Measurements from ENCODE around the gene KLKB1.

Gene KLKB1

DNA sequence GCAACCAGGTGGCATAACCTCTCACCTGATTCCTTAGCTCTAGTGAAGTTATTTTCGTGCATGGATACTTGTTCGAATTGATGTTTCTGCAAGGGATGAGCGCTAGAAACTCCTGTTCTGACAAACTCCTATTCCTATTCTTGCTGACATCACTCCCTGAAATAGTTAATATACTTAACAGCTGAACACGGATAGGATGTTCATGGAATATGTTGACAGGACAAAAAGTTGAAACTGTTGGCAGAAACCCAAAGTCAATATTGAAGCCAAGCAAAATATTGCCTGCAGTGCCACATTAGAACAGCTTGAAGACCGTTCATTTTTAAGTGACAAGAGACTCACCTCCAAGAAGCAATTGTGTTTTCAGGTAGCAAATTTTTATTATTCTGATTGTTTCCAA lies at the start of gene KLKB1:
Gene KLKB1 (plus strand): TSS at position 287 of the 400 bp plus-strand sequence. CDS start 689 bp downstream, outside the sequence.
- no peak for DNase-seq

GRCh38 chr4:186188107-186188506 lies 39.2 kb upstream of the KLKB1 start:
- no peak for DNase-seq

GRCh38 chr4:186189656-186190055 lies 37.7 kb upstream of the KLKB1 start:
- no peak for DNase-seq

GRCh38 chr4:186190581-186191199 lies 36.6 kb upstream of the KLKB1 start:
- no peak for DNase-seq

- no peak for DNase-seq
These were observed 35.9 kb upstream of the KLKB1 start, which contains the start of gene CYP4V2 for GRCh38 chr4:186191200-186192065. TSS of gene CYP4V2 (plus strand) at chr4:186191567. CDS start at chr4:186191824, 257 bp downstream.

DNA sequence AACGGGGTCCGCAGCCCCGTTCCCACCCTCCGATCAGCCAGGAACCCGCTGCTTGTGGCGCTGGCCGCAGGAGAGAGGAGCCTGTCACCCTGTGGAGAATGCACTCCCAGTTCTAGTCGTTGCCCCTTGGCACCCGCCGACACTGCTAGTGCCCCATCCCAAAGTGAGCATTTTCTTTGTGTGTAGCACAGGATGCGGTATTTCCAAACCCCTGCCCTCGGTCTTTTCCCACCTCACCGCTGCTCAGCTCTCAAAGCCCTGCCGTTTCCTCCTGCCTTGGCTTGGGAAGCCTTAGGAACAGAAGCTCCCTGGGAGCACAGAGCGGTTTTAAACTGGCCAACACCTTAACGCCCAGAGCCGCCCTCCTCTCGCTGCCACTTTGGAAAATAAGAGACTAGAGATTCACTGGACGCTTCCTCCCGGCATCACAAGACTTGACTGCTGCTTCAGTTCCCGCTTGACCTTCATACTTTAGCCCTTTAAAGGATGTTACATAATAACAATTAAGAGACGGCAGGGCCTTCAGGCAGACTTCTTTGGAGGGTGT lies 35.2 kb upstream of the KLKB1 start:
- no peak for DNase-seq

DNA sequence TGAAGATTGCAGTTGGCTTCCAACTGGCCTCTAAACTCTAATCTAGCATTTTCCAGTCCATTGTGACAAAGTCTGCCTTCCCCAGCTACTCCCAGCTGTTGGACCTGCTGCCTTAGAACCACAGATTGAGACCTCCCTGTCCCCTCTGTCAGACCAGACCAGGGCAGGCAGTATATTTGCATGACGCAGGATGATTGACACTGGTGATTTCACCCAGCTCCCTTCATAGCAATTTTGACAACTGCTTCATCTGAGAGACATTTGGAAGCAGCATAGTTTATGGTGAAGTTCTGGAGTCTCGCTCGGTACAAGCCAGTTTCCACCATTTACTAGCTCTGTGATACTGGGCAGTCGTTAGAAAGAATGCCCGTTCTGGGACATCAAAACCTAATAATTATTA lies 33.5 kb upstream of the KLKB1 start:
- DNase-seq, result no peak

DNA sequence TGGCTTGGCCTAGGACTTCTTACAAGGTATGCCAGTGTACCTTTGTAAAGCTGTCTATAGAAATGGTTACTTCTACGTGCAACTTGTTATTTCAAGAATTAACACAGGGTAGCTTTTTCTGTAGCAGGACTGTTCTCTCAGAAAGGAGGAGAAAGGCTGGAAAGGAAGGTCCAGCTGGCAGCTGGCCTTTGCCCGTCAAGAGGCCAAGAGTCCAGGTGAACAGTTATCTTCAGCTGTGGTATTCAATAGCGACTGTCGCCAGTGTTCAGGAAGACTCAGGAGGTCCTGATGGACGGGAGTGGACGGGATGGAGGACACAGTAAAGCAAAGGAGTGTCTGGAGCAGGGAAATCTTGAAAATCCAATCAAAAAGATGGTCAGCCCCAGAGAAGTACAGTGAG lies 31.2 kb upstream of the KLKB1 start:
- no peak for DNase-seq

DNA sequence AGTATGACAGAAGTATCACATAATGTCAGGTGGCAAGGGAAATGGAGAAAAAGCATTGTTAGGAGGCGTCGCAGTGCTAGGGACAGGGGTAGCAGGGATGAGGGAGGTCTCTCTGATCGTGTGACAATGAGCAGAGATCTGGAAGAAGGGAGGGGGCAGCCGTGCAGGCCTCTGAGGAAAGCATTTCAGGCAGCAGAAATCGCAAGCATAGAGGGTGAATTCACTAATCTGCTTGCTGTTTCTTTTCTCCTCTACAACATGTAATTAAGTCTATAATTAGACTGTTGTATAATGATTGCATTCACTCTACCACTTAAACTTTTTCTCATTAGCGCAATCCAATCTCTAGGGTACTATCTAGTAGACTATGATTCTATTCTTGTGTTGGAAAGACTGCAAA lies 26.8 kb upstream of the KLKB1 start:
- DNase-seq, result no peak

DNA sequence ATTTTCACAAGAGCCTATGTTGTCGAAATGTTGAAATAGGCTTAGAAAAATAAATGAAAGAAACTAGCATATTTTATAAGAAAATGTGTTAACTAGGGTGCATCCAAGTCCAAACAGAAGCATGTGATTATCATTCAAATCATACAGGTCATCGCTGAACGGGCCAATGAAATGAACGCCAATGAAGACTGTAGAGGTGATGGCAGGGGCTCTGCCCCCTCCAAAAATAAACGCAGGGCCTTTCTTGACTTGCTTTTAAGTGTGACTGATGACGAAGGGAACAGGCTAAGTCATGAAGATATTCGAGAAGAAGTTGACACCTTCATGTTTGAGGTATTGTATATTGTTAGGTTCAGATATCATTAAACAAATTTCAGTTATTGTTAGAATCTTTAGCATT lies 26.3 kb upstream of the KLKB1 start:
- no peak for DNase-seq

GRCh38 chr4:186201535-186202230 lies 25.6 kb upstream of the KLKB1 start:
- DNase-seq, result peak; percentile 9

- no peak for DNase-seq
These were observed 24.7 kb upstream of the KLKB1 start for GRCh38 chr4:186202490-186203140.

- DNase-seq, result no peak
These were observed 23.9 kb upstream of the KLKB1 start for GRCh38 chr4:186203406-186203805.

DNA sequence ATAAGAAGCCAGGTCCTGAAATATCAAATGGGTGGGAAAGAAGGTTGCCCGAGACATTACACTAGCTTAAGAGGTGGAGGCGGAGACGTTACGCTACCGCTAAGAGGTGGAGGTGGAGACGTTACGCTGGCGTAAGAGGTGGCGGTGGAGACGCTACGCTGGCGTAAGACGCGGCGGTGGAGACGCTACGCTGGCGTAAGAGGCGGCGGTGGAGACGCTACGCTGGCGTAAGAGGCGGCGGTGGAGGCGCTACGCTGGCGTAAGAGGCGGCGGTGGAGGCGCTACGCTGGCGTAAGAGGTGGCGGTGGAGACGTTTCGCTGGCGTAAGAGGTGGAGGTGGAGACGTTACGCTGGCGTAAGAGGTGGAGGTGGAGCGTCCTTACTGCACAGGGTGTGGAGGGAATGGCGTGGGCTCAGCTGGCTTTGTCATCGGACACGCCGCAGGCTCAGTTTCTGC lies 23.2 kb upstream of the KLKB1 start:
- no peak for DNase-seq

DNA sequence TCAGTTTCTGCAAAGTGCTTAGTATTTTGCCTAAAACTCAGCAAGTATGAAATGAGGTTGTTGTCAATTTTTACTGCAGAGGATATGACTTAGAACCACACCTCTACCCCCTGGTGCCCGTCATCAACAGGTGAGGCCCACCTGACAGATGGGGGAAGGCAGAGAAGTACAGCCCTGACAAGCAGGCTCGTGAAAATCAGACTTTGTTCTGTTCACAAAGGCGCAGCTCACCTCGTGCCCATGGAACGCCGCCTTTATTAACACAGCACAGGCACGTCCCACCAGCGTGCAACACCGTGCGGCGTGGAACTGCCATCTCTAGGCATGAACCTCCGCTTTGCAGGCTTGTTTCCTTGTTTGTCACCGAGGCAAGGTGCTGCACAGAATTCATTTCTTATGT lies 22.6 kb upstream of the KLKB1 start:
- no peak for DNase-seq

- no peak for DNase-seq
These were observed 22.2 kb upstream of the KLKB1 start for GRCh38 chr4:186205156-186205555.

DNA sequence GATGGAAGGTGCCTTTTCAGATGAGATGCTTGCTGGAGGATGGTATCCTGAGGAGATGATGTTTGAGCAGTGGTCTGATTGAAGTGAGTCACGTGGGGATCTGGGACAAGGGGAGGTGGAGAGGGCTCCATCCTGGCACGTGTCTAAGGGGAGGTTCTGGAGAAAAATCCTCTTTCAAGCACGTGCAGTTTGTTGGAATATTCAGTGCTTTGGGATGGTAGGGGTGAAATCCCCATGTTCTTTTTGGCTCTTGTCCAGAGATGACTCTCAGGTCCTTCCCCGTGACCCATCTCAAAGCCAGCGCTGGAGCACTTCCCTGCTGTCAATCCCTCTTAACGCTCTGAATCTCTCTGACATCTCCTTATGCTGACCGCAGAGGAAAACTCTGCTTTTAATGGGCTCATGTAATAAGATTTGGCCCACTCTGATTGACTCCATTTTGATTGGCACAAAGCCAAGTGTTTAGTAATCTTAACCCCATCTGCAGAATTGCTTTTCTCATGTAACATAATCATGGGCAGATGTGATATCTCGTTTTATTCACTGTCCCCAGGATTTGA lies 10.8 kb upstream of the KLKB1 start:
- no peak for DNase-seq

GRCh38 chr4:186217733-186218293 lies 9.5 kb upstream of the KLKB1 start:
- DNase-seq, result no peak

- no peak for DNase-seq
These were observed 5.7 kb upstream of the KLKB1 start for GRCh38 chr4:186221624-186222023.

GRCh38 chr4:186225848-186226247 lies 1.5 kb upstream of the KLKB1 start:
- no peak for DNase-seq

DNA sequence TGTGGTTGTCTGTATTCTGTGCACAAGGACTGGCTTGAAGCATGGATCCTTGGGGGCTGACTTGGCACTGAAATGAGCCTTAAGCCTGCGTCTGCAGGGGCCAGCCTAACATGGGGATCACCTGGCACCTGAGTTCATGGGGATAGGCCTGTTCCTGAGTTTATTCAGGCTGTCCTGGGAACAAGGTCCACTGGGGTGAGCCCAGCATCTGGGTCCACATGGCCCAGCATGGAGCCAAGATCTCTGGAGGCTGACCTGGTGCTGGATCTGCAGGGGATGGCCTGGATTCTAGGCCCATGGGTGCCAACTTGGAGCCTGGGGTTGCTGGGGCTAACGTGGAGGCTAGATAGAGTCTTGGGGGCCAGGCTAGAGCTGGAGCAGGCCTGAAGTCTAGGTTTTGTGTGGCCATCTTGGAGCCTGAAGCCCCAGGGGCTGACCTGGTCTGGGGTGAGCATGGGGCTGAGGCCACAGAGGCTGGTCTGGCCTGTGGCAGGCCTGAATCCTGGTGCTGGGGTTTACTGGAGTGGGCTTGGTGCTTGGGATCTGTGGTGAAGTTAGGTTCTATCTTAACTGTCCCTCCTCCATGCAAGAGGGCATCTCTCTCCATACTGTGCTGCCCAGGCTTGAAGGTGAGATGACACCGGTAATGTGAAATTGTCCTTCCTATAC lies 652 bp upstream of the KLKB1 start:
- DNase-seq, result no peak
